ENCODE results near the gene FCGR3A.

- TF ChIP-seq CTCF (IDR thresholded peaks at IDR 0.05) (no peak), EZH2 (IDR thresholded peaks at IDR 0.05; ENCODE audit: borderline replicate concordance, insufficient read depth, low read depth, low read length, poor library complexity, severe bottlenecking) (no peak)
Measured at GRCh38 chr1:161492827-161493226, 56.8 kb downstream of the FCGR3A start.

All from B cell (primary cell).